Measurements from ENCODE around the gene SMCP. TPM values are rescaled to one million over a fixed set of nuclear protein-coding genes. Genes with fewer than 3 reads are reported as not detected.

Gene SMCP
- total RNA-seq, 1 donor from 2014 or later: not detected

DNA sequence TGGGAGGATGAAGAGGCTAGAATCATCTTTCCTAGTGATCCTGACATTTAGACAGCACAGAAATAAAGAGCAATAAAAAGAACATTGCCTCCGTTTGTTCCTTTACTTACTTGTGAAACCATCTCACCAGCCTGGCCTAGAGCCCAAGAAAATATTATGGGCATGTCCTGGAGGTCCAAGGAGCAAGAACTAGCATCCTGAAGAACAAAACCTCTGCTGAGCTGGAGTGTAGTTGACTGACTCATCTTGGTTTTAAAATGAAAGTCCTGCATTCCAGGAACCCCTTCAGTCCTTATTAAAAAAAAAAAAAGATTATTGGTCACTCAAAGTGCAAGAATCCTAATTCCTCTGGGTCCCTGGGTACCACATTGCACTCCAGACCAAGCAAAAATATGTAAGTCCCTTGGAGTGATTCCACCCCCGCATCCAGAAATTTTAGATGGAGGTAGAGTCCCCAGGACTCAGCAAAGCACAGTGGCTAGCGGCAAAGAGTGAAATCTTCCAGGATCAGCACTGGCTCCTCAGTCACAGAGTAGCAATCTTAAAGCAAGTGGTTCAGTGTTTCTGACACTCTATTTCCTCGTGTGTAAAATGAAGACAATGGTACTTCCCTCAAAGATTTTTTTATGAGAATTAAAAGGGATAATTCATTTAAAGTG, 7.0 kb downstream of the SMCP start:
- Histone ChIP-seq H3K4me2 (ENCODE audit: low read length) (no peak overlapping the region), H3K4me1 (ENCODE audit: insufficient read depth, low read length) (no peaks in the 10 kb centered on the region), H2AFZ (ENCODE audit: low read depth, low read length) (no peak overlapping the region), H3K9me3 (ENCODE audit: insufficient read depth, low read depth, low read length) (no peaks in the 10 kb centered on the region), H3K4me3 (ENCODE audit: insufficient read depth, low read depth, low read length) (no peak overlapping the region), H3K36me3 (ENCODE audit: insufficient read depth, low read length) (no peaks in the 10 kb centered on the region), H4K20me1 (ENCODE audit: insufficient read depth, low read length) (no peaks in the 10 kb centered on the region), H3K27ac (ENCODE audit: low read depth, low read length) (no peak overlapping the region), H3K79me2 (ENCODE audit: insufficient read depth, low read length) (no peaks in the 10 kb centered on the region), H3K9ac (ENCODE audit: low read length) (no peak overlapping the region), H3K27me3 (ENCODE audit: insufficient read depth, low read length) (no peaks in the 10 kb centered on the region)
- TF ChIP-seq, protein P1, sequence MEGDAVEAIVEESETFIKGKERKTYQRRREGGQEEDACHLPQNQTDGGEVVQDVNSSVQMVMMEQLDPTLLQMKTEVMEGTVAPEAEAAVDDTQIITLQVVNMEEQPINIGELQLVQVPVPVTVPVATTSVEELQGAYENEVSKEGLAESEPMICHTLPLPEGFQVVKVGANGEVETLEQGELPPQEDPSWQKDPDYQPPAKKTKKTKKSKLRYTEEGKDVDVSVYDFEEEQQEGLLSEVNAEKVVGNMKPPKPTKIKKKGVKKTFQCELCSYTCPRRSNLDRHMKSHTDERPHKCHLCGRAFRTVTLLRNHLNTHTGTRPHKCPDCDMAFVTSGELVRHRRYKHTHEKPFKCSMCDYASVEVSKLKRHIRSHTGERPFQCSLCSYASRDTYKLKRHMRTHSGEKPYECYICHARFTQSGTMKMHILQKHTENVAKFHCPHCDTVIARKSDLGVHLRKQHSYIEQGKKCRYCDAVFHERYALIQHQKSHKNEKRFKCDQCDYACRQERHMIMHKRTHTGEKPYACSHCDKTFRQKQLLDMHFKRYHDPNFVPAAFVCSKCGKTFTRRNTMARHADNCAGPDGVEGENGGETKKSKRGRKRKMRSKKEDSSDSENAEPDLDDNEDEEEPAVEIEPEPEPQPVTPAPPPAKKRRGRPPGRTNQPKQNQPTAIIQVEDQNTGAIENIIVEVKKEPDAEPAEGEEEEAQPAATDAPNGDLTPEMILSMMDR (IDR thresholded peaks at IDR 0.05; ENCODE audit: insufficient read depth, low read depth, low read length): no peak
- TF ChIP-seq EZH2 (IDR thresholded peaks at IDR 0.05; ENCODE audit: insufficient read depth, low read length): no peak
- no peaks in the 10 kb centered on the region for H3K9me3 Mint-ChIP-seq (ENCODE audit: unreplicated experiment)
- H3K27ac Mint-ChIP-seq (ENCODE audit: unreplicated experiment): no peak overlapping the region
- peak; percentile 66 for DNase-seq (ENCODE audit: low read depth)
- H3K36me3 Mint-ChIP-seq (ENCODE audit: low read depth, unreplicated experiment): no peaks in the 10 kb centered on the region
- peaks cover 8% of the 10 kb centered on the region for H3K4me1 Mint-ChIP-seq (ENCODE audit: low read depth, unreplicated experiment)
- peaks cover 2% of the 10 kb centered on the region for H3K27me3 Mint-ChIP-seq (ENCODE audit: low read depth, unreplicated experiment)
- no peak for FAIRE-seq
- no peak overlapping the region for H3K4me3 Mint-ChIP-seq (ENCODE audit: unreplicated experiment)

GRCh38 chr1:152886085-152886484, 8.0 kb downstream of the SMCP start:
- Histone ChIP-seq H2AFZ (ENCODE audit: low read depth, low read length) (no peak overlapping the region), H3K9ac (ENCODE audit: low read length) (no peak overlapping the region), H3K4me3 (ENCODE audit: insufficient read depth, low read depth, low read length) (no peak overlapping the region), H3K4me2 (ENCODE audit: low read length) (no peak overlapping the region), H3K4me1 (ENCODE audit: insufficient read depth, low read length) (no peaks in the 10 kb centered on the region), H3K27ac (ENCODE audit: low read depth, low read length) (no peak overlapping the region), H4K20me1 (ENCODE audit: insufficient read depth, low read length) (no peaks in the 10 kb centered on the region), H3K27me3 (ENCODE audit: insufficient read depth, low read length) (no peaks in the 10 kb centered on the region), H3K9me3 (ENCODE audit: insufficient read depth, low read depth, low read length) (no peaks in the 10 kb centered on the region), H3K79me2 (ENCODE audit: insufficient read depth, low read length) (no peaks in the 10 kb centered on the region), H3K36me3 (ENCODE audit: insufficient read depth, low read length) (no peaks in the 10 kb centered on the region)
- Mint-ChIP-seq H3K27ac (ENCODE audit: unreplicated experiment) (no peak overlapping the region), H3K27me3 (ENCODE audit: low read depth, unreplicated experiment) (peaks cover 2% of the 10 kb centered on the region), H3K36me3 (ENCODE audit: low read depth, unreplicated experiment) (no peaks in the 10 kb centered on the region), H3K4me1 (ENCODE audit: low read depth, unreplicated experiment) (peaks cover 7% of the 10 kb centered on the region), H3K4me3 (ENCODE audit: unreplicated experiment) (no peak overlapping the region), H3K9me3 (ENCODE audit: unreplicated experiment) (no peaks in the 10 kb centered on the region)
- no peak for FAIRE-seq
- TF ChIP-seq, protein P1 (IDR thresholded peaks at IDR 0.05; ENCODE audit: insufficient read depth, low read depth, low read length): no peak
- no peak for TF ChIP-seq EZH2 (IDR thresholded peaks at IDR 0.05; ENCODE audit: insufficient read depth, low read length)
- peak; percentile 6 for DNase-seq (ENCODE audit: low read depth)

DNA sequence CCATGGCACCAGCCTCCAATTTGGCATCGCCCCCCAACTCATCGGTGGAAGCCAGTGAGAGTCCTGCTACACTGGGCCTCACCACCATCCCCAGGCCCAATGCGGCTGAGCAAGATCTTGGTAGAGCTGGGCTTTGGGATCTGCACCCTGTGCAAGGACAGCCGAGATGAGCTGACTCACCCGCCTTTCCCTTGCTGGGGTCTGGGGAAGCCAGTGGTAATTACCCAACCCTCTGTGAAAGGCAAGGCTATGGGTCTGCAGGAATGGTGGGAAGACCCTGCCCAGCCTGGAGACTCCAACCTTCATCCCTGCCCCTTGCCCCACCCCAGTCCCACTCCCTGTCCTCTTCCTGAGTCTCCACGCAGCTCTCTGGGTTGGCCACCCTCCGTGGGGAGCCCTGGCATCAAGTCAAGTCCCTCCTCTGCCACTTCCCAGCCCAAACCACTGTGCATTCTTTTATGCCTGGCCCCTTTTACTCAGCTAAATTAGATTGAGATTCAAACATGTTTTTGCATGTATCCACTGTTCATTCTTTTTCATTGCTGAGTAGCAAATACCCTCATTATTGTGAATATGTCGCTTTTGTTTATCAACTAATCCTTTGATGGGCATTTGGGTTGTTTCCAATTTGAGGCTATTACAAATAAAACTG, 8.8 kb downstream of the SMCP start:
- no peak for FAIRE-seq
- Mint-ChIP-seq H3K27ac (ENCODE audit: unreplicated experiment) (no peak overlapping the region), H3K4me1 (ENCODE audit: low read depth, unreplicated experiment) (peaks cover 7% of the 10 kb centered on the region), H3K4me3 (ENCODE audit: unreplicated experiment) (no peak overlapping the region), H3K27me3 (ENCODE audit: low read depth, unreplicated experiment) (peaks cover 2% of the 10 kb centered on the region), H3K36me3 (ENCODE audit: low read depth, unreplicated experiment) (no peaks in the 10 kb centered on the region), H3K9me3 (ENCODE audit: unreplicated experiment) (no peaks in the 10 kb centered on the region)
- no peaks in the 10 kb centered on the region for H3K4me1 ChIP-seq (ENCODE audit: insufficient read depth, low read length)
- H3K36me3 ChIP-seq (ENCODE audit: insufficient read depth, low read length): no peaks in the 10 kb centered on the region
- DNase-seq (ENCODE audit: low read depth): no peak
- no peaks in the 10 kb centered on the region for H3K79me2 ChIP-seq (ENCODE audit: insufficient read depth, low read length)
- H2AFZ ChIP-seq (ENCODE audit: low read depth, low read length): no peak overlapping the region
- H4K20me1 ChIP-seq (ENCODE audit: insufficient read depth, low read length): no peaks in the 10 kb centered on the region
- H3K27ac ChIP-seq (ENCODE audit: low read depth, low read length): no peak overlapping the region
- H3K4me2 ChIP-seq (ENCODE audit: low read length): no peak overlapping the region
- H3K4me3 ChIP-seq (ENCODE audit: insufficient read depth, low read depth, low read length): no peak overlapping the region
- H3K9me3 ChIP-seq (ENCODE audit: insufficient read depth, low read depth, low read length): no peaks in the 10 kb centered on the region
- TF ChIP-seq EZH2 (IDR thresholded peaks at IDR 0.05; ENCODE audit: insufficient read depth, low read length): no peak
- TF ChIP-seq, protein P1 (IDR thresholded peaks at IDR 0.05; ENCODE audit: insufficient read depth, low read depth, low read length): no peak
- H3K27me3 ChIP-seq (ENCODE audit: insufficient read depth, low read length): no peaks in the 10 kb centered on the region
- H3K9ac ChIP-seq (ENCODE audit: low read length): no peak overlapping the region

All from astrocyte (in vitro differentiated cells and primary cell).